ENCODE results near the gene CADM4.

Gene CADM4

DNA sequence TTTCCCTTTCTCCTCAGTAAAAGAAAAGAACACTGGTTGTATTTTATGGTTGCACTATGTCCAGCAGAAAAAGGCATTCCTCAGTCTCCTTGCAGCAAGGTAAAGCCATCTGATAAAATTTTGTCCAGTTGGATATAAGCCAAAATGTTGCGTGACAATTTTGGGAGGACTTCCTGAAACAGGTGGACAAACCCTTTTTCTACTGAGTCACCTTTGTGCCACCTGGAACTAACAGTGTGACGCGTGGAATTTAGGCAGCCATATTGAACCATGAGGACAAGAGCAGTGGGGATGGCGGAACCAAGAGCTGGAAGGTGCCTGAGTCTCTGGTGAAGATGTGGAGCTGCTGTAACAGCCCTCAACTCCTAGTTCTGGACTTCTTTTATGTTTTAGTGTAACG lies 8.2 kb downstream of the CADM4 start:
- DNase-seq: no peak

DNA sequence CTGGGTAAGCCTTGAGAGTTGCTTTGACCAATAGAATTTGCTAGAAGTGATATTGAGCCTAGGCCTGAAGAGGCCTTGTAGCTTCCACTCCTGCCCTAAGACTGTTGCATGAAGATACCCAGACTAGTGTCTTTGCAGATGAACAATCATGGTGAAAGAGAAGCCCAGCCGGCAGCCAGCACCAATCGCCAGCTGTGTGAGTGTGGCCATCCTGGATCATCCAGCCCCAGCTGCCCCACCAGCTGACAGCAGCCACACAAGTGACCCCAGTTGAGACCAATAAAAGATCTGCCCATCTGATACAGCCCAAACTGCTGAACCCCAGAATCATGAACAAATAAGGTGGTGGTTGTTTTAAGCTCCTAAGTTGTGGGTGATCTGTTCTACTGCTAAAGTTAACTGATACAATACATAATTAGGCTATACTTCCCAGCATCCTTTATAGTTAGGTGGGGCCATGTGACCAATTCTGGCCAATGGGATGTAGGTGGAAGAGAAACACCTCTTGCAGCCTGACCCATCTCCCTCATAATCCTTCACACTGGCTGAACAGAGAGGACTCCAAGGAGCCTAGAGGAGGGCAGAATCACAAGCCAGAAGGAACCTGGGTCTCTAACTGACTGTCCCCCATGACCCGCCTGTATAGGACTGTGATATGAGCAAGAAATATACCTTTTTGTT lies 10.9 kb downstream of the CADM4 start:
- DNase-seq: no peak

DNA sequence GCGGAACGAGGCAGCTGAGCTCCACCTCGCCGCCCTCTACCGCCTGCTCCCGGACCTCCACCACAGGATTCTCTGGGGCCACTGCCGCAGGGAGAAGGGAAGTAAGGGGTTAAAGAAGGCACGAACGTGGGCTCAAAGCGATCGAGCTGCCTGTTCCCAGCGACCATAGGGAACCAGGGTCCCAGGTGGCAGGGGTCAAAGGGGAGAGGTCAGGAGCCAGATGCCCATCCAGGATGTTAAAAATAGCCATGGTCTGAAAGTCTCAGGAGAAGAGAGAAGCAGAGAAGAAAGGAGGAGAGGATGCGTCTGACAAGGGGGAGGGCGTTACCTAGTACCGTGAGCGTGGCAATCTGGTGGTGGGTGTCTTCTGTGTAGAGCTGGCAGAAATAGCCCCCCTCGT lies 12.8 kb downstream of the CADM4 start:
- DNase-seq: no peak

DNA sequence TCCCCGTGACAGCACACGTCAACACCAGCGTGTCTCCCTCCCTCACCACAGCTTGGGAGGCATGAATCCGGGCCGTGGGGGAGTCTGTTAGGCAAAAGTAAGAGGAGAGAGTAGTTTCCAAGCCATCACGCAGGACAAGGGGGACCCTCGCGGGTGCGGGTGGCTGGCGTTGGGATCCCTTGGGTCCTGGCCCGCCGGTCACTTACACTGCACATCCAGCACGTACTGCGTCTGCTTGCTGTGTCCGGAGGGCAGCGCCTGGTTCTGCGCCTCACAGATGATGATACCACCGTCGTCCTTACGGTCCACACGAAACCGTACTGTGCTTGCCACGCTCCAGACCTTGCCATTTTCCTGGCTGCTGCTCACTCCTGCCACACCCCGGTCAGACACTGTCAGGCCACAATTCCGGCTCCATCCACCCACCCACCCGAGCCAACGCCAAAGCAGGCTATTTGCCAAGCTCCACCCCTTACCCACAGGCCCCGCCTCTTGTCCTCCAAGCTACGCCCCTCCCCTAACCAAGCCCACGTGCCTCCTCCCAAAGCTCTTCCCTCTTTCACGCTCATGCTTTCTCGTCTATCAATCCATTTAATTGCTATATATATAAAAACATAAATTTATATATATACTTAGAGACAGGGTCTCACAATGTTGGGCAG lies 13.6 kb downstream of the CADM4 start:
- no peak for DNase-seq

DNA sequence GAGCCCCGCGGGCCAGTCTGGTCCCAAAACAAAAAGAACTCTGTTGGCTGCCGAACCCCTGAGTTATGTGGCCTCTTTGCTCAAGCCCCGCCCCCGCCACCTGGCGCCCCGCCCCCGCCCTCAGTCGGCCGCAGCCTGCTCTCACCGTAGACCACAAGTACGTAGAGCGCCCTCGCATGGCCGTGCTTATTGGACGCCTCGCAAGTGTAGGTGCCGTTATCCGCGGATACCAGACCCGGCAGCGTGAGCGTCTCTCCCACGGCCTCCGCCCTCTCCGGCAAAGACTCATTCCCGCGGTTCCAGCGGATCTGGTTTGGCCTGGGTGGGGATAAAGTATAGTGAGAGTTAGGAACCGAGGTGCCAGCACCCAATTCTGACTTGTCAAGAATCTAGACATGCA lies 14.7 kb downstream of the CADM4 start:
- no peak for DNase-seq

DNA sequence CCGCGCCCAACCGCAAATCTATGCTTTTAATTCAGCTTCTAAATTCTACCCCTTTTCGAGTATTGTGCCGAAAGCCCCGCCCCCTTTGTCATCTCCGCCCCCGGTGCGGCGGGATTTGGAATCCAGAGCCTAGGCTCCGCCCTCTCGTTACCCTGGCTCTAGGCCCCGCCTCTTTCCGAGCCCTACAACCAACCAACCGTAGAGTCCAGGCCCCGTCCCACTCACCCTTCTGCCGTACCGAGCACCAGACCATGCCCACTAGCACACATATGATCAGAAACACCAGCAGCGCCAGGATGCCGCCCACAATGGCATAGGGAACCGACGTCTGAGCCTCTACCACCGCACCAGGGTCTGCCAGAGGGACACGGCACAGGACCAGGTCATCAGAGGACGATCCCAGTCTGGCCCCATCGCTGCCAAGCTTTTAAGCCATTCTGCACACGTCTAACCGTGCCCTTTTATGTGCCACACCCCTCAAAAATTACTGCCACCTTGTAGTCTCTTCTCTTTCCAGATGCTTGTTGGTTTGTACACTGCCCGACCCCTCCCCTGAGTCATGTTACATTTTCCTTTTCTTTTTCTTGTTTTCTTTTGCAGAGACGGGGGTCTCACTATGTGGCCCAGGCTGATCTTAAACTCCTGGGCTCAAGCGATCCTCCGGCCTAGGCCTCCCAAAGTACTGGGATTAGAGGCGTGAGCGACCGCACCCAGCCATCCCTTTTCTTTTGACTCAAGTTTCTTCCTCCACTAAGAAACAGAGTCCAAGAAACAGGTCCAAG lies 15.6 kb downstream of the CADM4 start:
- no peak for DNase-seq

DNA sequence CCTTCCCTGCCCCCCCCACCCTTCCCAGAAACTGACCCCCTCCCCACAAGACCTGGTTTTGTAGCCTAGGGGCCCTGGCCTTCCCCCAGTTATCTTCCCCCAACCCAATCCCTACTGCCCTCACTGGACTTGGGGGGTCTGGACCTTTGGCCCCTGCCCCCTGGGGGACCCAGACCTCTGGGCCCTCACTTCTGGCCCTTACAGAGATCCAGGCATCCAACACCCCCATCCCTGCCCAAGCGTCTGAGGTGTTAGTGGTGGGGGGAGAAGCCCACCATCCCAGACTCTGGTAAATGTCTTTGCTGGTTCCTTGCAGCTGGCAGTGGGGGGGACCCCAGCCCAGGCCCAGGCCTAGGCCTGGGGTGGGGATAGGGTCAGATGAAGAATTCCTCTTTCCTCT lies 16.7 kb downstream of the CADM4 start:
- DNase-seq: no peak

DNA sequence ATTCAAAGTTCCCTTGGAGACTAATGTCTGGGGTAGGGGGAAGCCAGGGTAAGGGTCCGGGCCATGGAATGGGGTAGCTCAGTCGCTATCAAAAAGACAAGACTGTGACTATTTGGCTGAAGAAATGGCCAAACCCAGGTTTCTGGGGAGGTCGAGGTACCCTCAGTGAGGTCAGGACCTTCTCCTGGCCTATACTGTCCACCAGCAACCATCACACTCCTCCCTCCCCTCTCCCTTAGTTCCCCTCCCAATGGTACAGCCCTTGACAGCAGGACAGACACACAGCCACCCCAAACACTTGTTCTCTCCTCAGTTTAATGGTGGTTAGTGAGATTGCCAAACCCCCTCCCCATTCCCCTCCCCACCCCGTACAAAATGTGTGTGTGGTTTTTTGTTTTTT lies 17.6 kb downstream of the CADM4 start:
- DNase-seq: no peak

DNA sequence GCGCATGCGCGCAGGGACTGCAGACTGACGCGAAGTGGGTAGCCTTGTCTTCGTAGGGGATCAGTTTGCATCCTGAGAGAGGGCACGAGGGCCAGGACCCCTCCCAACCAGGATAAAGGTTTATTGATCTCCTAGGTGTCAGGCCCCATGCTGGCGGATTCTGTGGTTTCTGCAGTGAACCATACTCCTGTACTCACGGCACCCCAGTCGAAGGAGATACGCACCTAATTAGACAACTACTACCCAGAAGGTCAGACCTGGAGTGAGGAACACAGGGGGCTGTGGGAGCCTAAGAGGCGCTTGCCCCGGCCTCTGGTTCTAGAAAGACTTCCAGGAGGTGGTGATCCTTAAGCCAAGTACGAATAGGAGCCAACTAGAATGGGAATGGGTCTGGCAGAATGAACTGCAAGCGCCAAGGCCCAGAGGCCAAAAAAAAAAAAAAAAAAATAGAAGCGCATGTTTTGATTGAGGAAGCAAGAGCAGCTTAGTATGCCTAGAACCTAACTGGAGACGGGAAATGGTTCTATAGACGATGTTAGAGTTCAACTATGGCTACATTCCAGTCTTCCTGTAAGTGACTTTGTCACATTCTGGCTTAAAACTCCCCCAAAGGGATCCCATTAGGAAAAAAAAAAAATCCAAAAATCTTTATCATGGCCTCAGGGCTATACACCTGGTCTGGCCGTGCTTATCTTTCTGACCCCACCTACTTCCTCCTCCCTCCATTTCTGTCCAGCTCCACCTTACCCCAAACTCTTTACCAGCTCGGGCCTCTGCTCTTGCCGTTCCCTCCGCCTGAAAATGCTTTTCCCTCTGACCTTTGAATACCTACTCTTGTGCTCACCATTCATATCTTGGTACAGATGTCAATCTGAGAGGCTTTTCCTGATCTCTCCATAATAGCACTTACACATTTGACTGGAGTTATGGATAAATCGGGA lies 19.3 kb downstream of the CADM4 start:
- DNase-seq: no peak

DNA sequence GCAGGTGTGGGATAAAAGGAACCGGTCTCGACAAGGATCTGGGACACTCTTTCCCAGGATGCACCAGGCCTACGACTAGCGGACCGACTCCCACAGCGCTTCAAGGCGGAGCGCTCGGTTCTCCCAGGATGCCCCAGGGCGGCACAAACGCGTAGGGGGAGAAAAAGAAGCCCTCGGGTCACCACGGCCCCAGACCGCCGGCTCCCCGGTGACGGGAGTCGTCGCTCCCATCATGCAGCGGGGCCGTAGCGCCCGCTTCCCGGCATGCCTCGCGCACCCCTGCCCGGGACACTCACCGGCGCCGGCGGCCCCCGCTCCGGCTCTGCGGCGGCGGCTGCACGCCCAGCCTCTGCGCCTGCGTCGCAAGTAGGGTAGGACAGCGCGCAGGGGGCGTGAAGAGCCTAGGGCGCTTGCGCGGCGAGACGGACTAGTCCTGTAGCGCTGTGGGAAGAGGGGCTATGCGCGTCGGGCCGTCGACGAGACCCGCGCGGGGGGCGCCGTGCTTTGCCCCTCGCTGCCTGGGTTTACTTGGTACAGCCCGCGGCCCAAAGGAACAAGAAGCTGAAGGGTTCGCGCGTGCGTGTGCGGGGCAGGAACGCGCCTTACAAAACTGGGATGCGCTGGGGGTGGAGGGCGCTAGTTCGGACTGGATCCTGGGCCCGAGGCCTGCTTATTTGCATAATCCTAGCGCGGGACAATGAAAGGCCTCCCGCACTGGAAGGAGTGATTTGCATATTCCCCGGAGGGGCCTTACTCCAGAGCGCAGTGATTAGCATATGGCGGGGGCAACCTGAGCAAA lies 20.2 kb downstream of the CADM4 start, which contains the start of gene ZNF428:
TSS of gene ZNF428 (minus strand) at position 368 of the 799 bp plus-strand sequence. CDS start 5,325 bp downstream, outside the sequence.
- DNase-seq: peak; percentile 80

DNA sequence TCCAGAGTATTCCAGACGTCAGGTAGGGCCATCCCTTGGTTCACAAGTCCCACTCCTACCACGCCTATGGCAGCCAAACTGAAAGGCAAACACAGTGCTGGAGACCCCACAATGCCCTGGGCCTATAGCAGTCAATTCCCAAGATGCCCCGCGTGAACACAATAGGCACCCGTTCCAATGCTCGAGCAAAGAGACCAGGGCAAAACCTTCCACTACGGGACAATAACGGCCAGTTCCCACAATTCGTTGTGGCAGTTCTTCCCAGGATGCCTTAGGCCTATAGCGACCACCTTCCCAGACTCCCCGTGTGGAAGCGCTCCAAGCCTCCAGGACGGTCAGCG lies 20.8 kb downstream of the CADM4 start:
- peak; percentile 59 for DNase-seq

DNA sequence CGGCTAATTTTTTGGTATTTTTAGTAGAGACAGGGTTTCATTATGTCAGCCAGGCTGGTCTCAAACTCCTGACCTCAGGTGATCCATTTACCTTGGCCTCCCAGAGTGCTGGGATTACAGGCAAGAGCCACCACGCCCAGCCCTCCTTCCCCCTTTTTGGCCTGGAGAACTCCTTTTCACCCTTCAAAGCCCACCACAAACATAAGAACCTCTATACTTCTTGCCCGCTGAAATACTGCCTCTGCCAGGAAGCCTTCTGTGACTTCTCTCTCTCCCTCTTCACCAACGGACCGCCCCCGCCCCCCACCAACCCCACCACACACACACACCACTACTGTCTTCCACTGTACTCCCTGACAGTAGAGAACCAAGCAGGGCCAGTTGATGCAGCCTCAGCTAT lies 22.7 kb downstream of the CADM4 start:
- DNase-seq: no peak

DNA sequence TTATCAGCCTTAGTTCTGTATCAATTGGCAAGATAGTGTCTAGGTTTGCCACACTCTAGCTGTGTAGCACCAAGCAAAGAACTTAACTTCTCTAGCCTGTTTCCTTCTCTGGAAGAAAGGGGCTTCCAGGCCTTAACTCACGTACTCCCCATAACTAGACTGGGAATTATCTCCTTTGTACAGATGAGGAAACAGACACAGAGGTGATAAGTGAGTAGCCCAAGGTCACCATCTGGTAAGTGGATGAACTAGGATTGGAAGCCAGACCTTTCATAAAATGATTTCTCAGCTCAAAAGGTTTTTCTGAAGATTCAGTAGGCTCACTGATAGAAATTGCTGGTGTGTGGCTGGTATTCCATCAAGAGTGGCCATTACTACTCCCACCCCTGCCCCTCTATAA lies 23.3 kb downstream of the CADM4 start:
- no peak for DNase-seq

DNA sequence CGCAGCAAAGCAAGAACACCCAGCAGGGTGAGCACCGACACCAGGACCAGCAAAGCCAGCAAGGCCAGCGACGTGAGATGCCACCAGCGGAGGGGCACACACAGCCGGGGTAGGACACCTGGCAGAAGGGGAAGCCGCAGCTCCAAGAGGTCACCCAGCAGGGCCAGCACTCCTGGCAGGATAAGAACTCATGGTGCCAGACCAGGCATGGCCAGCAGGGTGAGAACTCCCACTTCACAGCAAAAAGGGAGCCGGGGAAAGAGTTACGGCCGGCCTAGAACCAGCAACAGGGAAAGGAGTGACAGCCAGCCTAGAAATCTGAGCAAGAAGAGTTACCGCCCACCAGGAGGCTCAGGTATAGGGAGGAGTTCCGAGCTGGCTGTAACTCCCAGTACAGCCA lies 27.3 kb downstream of the CADM4 start:
- no peak for DNase-seq

DNA sequence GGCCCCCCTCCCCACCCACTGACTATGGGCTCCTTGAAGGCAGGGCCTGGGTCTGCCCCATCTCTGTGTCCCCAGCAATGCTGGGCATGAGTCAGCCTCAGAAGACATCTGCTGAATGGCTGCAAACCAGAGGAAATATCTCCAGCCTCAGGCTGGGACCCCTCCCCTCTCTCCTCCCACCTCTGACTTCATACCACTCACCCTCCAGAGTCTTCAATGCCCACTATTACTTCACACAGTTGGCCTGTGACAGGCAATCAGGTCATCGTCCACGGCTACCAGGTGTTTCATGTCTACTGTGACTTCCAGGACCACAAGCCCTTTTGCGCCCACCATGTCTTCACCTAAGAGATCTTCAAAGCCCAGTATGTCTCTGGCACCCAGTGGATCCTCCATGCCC lies 27.9 kb downstream of the CADM4 start, which contains the start of gene SRRM5:
TSS of gene SRRM5 (plus strand) at position 301 of the 400 bp plus-strand sequence. CDS start at position 335, 34 bp downstream.
- no peak for DNase-seq

DNA sequence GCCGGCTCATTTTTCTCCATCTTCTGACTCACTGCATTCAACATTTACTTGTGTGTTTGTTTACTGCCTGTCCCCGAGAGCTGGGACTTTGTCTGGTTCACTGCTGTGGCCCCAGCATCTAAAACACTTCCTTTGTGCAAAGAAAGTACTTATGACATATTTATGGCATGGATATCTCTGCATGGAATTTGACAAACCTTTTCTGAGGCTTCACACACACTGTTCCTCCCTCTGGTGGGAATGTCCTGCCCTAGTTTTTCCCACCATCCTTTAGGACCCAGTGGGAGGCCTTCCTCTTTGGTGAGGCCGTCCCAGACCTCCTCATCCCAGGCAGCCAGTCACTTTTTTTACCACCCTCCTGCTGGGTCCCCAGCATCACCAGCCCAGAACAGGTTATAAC lies 29.2 kb downstream of the CADM4 start:
- no peak for DNase-seq

DNA sequence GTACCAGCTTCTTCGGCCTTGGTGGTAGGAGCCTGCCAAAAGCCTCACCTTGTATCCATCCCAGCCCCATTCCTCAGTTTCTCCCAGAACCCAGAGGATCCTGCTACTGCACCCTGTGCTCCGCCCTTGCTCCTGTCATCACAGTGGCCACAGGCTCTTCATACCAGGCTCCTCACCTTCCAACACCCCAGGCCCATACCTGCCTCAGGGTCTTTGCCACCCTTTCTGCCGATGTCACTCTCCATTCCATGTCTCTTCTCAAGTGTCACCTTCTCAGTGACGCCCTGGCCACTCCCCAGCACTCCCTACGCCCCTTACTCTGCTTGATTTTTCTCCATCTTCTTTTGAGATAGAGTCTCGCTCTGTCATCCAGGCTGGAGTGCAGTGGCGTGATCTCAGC lies 29.8 kb downstream of the CADM4 start:
- no peak for DNase-seq

DNA sequence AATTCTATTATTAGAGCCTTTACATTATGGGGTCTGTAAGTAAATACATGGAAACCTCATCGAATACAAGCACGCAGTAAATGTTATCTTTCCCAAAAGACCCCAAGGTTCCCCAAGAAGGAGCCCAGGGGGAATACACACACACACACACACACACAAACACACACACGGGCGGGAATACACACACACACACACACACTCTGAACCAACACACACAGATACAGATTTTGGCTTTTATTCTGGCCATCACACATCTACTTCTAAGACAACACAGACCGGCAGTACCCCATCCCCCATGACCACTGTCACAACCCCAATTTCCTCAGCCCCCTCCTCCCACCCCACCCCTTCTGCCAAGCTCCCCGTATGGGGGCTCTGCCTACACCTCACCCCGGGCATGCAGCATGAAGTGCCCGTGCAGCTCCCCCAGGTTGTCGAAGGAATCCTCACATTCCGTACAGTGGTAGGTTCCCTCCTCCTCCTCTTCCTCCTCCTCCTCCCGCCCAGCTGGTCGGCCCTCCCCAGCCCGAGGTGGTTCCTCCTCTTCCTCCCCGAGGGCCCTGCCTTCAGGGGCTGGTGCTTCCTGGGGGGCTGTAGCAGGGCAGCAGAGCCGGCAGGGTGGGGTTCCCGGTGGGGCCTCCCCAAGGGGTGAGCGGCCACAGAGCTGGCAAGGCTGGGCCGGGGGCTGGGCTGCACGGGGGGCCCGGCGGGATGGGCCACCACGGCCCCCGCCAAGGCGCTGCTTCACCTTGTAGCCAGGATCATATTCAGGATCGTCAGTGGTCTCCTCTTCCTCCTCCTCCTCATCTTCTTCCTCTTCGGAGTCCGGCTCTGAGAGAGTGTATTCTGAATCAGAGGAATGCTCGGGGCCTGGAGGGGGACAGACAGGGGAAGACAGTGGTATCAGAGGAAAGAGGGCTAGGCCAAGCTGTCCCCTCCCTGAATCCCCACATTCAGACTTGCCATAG lies 32.1 kb downstream of the CADM4 start:
- no peak for DNase-seq

DNA sequence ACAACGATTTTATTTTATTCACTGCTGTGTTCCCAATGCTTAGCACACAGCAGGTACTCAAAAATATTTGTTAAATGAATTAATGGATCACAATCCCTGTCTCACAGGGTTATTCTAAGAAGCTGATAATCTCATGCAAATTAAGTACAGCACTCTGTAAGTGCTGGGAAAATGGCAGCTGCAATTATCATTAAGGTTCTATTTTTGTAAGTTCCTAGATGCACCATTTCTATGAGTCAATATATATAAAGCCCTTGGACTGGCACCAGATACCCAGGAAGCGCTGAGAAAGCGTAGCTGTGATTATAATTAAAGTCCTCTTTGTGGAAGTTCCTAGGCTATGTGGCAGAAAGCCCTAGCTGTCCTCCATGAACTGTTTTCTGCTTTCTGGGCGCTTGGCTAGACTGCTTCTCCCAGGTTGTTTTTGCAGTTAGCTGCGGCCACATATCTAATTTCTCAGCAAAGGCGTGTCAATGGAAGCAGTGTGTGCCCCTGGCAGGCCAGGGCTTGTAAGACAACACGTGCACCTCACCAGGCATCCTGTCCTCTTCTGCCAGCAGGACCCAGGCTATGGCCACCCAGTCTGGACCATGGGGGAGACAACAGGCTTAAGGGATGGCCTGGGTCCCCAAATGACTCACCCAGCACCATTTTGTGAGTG lies 33.0 kb downstream of the CADM4 start:
- DNase-seq: no peak
